Activated B cell treated with CpG ODN at 0.5 μM for 24 hours (primary cell): ENCODE data around the gene DLG2. TPM values are rescaled to one million over a fixed set of nuclear protein-coding genes. Genes with fewer than 3 reads are reported as not detected.
"Not testable (repeated sequence)": the region's sequence is repeated elsewhere in the genome, so short reads cannot be mapped to it uniquely, and the experiment has no call there.

Experiments
- ATAC-seq: fragments of 200-7000 bp; cut with Tn5 transposase; one replicate; pipeline ENCODE4 v1.10.0; 2021; ENCODE audit warnings: low read depth, mild to moderate bottlenecking, moderate library complexity
- CTCF ChIA-PET: fragments of 350-600 bp; sonication (Branson Sonifier 250); formaldehyde crosslinking; loops from one replicate; lab custom pipeline; 2021; ENCODE audit warnings: antibody characterized with exemption; lab: Charles Lee
- POLR2A ChIA-PET: fragments of 350-600 bp; sonication (Branson Sonifier 250); formaldehyde crosslinking; loops from one replicate; lab custom pipeline; 2021; ENCODE audit warnings: antibody characterized with exemption; lab: Charles Lee
- DNase-seq: peaks from one replicate; pipeline ENCODE4 v3.0.0; 2022
- H3K27ac Mint-ChIP-seq: one replicate; pipeline ENCODE4 v1.8.0; 2020; ENCODE audit warnings: mixed read lengths
- H3K27me3 Mint-ChIP-seq: one replicate; pipeline ENCODE4 v1.8.0; 2021; ENCODE audit warnings: mixed read lengths
- H3K36me3 Mint-ChIP-seq: one replicate; pipeline ENCODE4 v1.8.0; 2021; ENCODE audit warnings: low read depth, mixed read lengths
- H3K4me1 Mint-ChIP-seq: one replicate; pipeline ENCODE4 v1.8.0; 2021; ENCODE audit warnings: mixed read lengths
- H3K4me3 Mint-ChIP-seq: one replicate; pipeline ENCODE4 v1.8.0; 2020; ENCODE audit warnings: mild to moderate bottlenecking, mixed read lengths
- H3K9me3 Mint-ChIP-seq: one replicate; pipeline ENCODE4 v1.8.0; 2020; ENCODE audit warnings: mixed read lengths
- intact Hi-C: fragments of 100-400 bp; cut with micrococcal nuclease; formaldehyde crosslinking; loops from one replicate; pipeline ENCODE4 v1.15.1; 2024
- total RNA-seq: library from RNA; stranded (reverse); gene quantifications from 2 replicates; pipeline ENCODE4 v1.2.3, GENCODE V29; 2022
- TF ChIP-seq, protein P1 (sequence below): fragments of 200-600 bp; IDR thresholded peaks from one replicate; pipeline ENCODE4 v1.8.0; 2022; ENCODE audit warnings: antibody characterized with exemption, mild to moderate bottlenecking

The DLG2 gene
- total RNA-seq, 1 donor from 2014 or later, result 2.7 TPM

DNA sequence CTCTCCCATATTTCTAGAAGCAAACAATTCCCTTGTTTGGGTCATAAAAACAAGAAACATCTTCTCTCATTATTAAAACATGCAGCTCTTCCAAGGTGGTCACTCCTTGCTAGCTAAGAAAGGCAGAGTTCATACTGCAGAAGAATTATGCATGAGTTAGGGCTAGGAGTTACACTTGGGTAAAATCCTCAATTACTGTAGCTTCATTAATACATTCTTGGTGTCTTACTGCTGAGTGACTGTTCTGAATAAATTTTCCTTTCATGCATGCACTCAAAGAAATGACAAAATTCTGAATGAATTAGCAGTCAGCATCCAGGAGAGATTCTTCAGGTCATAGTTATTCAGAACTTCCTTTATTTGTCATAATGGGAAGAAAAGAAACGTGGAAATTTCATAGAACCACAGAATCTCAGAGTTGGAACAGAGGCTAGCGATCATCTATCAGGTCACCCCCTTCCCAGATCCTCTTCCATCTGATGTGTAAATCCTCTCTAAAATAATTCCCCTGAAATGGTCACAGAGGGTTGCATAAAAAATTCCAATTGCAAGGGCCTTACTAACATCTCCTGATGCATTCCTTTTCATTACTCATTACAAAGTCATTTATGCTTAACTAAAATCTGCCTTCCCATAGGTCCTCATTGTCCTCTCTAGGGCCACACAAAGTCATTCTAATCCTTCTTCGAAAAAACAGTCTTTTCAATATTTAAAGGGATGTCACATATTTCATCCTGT lies 771.5 kb downstream of the DLG2 start:
- ATAC-seq (no peak), DNase-seq (no peak)
- ChIA-PET CTCF (no interaction called here), POLR2A (no interaction called here)
- H3K4me1 Mint-ChIP-seq, result peaks cover 8% of the 10 kb centered on the region
- no peak overlapping the region for H3K4me3 Mint-ChIP-seq
- H3K36me3 Mint-ChIP-seq, result no peaks in the 10 kb centered on the region
- TF ChIP-seq, protein P1, sequence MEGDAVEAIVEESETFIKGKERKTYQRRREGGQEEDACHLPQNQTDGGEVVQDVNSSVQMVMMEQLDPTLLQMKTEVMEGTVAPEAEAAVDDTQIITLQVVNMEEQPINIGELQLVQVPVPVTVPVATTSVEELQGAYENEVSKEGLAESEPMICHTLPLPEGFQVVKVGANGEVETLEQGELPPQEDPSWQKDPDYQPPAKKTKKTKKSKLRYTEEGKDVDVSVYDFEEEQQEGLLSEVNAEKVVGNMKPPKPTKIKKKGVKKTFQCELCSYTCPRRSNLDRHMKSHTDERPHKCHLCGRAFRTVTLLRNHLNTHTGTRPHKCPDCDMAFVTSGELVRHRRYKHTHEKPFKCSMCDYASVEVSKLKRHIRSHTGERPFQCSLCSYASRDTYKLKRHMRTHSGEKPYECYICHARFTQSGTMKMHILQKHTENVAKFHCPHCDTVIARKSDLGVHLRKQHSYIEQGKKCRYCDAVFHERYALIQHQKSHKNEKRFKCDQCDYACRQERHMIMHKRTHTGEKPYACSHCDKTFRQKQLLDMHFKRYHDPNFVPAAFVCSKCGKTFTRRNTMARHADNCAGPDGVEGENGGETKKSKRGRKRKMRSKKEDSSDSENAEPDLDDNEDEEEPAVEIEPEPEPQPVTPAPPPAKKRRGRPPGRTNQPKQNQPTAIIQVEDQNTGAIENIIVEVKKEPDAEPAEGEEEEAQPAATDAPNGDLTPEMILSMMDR, result no peak
- no peak overlapping the region for H3K27ac Mint-ChIP-seq
- no peaks in the 10 kb centered on the region for H3K27me3 Mint-ChIP-seq
- intact Hi-C loops, result no loop called here
- H3K9me3 Mint-ChIP-seq, result no peaks in the 10 kb centered on the region

DNA sequence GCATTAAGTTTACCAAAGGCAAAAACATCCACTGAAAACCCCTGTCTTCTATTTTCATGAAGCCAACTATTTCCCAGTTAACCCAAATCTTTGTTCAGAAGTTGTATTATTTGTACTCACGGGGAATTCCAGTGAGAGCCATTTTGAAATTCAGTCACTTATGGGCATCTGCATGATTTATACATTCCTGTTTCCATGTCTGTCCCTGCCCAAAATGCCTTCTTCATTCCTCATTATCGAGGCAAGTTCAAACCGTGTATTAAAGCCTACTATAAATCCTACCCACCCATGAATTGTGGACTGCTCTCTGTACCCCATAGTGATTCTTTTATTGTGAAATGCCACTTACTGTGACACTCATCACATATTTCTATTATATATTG lies 772.7 kb downstream of the DLG2 start:
- ChIA-PET CTCF (no interaction called here), POLR2A (no interaction called here)
- Mint-ChIP-seq H3K4me1 (peaks cover 8% of the 10 kb centered on the region), H3K27ac (no peak overlapping the region), H3K27me3 (no peaks in the 10 kb centered on the region), H3K36me3 (no peaks in the 10 kb centered on the region), H3K4me3 (no peak overlapping the region), H3K9me3 (no peaks in the 10 kb centered on the region)
- DNase-seq, result no peak
- ATAC-seq, result no peak
- TF ChIP-seq, protein P1, result no peak
- intact Hi-C loops, result no loop called here

DNA sequence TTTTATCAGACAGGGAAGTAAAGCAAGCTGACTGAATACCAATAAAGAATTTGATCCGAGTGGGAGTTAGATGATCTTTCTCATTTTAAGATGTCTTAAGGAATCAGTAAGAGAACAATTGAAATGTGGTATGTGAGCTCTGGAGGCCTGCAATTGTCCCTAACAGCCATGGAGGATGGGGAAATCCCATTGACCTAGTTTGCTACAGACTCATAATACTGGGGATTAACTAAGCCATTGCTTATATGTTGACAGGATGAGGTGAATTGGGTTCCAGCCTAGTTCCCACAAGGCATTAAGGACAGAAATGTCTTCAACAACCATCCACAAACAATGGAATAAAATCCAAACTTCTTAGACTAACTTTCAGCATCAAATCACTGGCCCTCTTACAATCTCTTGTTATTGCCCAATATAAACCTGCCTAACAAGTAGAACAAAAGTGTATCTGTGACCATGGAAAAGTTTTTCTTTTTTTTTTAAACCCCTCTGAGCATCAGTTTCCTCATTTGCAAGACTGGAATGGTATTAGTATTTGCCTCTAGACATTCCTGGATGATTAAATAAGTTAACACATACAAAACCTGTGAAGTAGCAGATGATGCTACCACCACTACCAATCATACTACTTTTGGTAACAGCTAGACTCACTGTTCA lies 773.2 kb downstream of the DLG2 start:
- Mint-ChIP-seq H3K4me3 (no peak overlapping the region), H3K9me3 (no peaks in the 10 kb centered on the region), H3K36me3 (no peaks in the 10 kb centered on the region), H3K27ac (no peak overlapping the region), H3K27me3 (no peaks in the 10 kb centered on the region), H3K4me1 (peaks cover 8% of the 10 kb centered on the region)
- ATAC-seq (no peak), DNase-seq (no peak)
- TF ChIP-seq, protein P1, result no peak
- intact Hi-C loops, result no loop called here
- ChIA-PET POLR2A (no interaction called here), CTCF (no interaction called here)

DNA sequence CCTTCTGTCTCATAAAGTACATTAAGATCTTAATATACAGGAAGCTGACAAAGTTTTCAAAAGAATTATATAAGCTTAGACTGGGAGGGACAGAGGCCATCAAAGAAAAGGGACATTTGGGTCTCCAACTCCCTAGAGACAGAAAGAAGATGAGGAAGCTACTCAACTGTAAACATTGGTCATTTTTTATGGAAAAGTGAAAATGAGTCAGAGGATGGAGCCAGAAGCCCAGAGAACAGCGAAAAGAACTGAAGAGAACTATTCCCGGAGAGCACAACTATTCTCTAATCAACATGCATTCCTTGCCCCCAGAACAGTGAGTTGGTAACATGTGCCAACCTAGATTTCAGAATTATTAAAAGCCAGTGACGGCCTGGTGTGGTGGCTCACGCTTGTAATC lies 779.3 kb downstream of the DLG2 start:
- H3K27ac Mint-ChIP-seq, result no peak overlapping the region
- TF ChIP-seq, protein P1, result no peak
- intact Hi-C loops, result no loop called here
- H3K4me1 Mint-ChIP-seq, result no peaks in the 10 kb centered on the region
- CTCF ChIA-PET, result no interaction called here
- ATAC-seq, result no peak
- peaks cover 4% of the 10 kb centered on the region for H3K9me3 Mint-ChIP-seq
- H3K4me3 Mint-ChIP-seq, result no peak overlapping the region
- POLR2A ChIA-PET, result no interaction called here
- DNase-seq, result no peak
- H3K27me3 Mint-ChIP-seq, result no peaks in the 10 kb centered on the region
- no peaks in the 10 kb centered on the region for H3K36me3 Mint-ChIP-seq

DNA sequence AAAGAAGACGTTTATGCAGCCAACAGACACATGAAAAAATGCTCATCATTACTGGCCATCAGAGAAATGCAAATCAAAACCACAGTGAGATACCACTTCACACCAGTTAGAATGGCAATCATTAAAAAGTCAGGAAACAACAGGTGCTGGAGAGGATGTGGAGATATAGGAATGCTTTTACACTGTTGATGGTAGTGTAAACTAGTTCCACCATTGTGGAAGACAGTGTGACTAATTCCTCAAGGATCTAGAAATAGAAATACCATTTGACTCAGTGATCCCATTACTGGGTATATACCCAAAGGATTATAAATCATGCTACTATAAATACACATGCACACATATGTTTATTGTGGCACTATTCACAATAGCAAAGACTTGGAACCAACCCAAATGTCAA lies 786.9 kb downstream of the DLG2 start:
- intact Hi-C loops, CTCF ChIA-PET, H3K27ac Mint-ChIP-seq, H3K9me3 Mint-ChIP-seq, ATAC-seq, POLR2A ChIA-PET, DNase-seq, H3K4me1 Mint-ChIP-seq, H3K36me3 Mint-ChIP-seq, H3K4me3 Mint-ChIP-seq, H3K27me3 Mint-ChIP-seq: not testable (repeated sequence)
